GM19193 (cell line): ENCODE data around the gene BICD2.

Source experiments
- POLR2A ChIP-seq: IDR thresholded peaks from 4 replicates; pipeline ENCODE4 v1.6.1; 2011; ENCODE audit not compliant: insufficient read depth, insufficient read length; ENCODE audit errors: extremely low read depth

BICD2 gene

GRCh38 chr9:92759446-92759845 lies 5.2 kb downstream of the BICD2 start:
- no peak for TF ChIP-seq POLR2A

GRCh38 chr9:92756792-92757191 lies 7.8 kb downstream of the BICD2 start:
- TF ChIP-seq POLR2A = no peak

- no peak for TF ChIP-seq POLR2A
Measured at GRCh38 chr9:92754091-92754745, 10.4 kb downstream of the BICD2 start.

- no peak for TF ChIP-seq POLR2A
Measured at GRCh38 chr9:92752812-92753404, 11.7 kb downstream of the BICD2 start.

GRCh38 chr9:92749934-92750315 lies 14.7 kb downstream of the BICD2 start:
- TF ChIP-seq POLR2A = no peak

GRCh38 chr9:92749071-92749933 lies 15.3 kb downstream of the BICD2 start:
- no peak for TF ChIP-seq POLR2A

GRCh38 chr9:92748233-92748497 lies 16.5 kb downstream of the BICD2 start:
- TF ChIP-seq POLR2A = no peak

- TF ChIP-seq POLR2A = no peak
Measured at GRCh38 chr9:92747459-92748232, 17.0 kb downstream of the BICD2 start.

GRCh38 chr9:92746567-92747458 lies 17.8 kb downstream of the BICD2 start:
- no peak for TF ChIP-seq POLR2A

GRCh38 chr9:92745881-92746280 lies 18.8 kb downstream of the BICD2 start:
- no peak for TF ChIP-seq POLR2A

GRCh38 chr9:92745331-92745730 lies 19.3 kb downstream of the BICD2 start:
- no peak for TF ChIP-seq POLR2A

- TF ChIP-seq POLR2A = no peak
Measured at GRCh38 chr9:92740969-92741368, 23.7 kb downstream of the BICD2 start.

- no peak for TF ChIP-seq POLR2A
Measured at GRCh38 chr9:92740446-92740961, 24.1 kb downstream of the BICD2 start.

GRCh38 chr9:92740009-92740408 lies 24.6 kb downstream of the BICD2 start:
- no peak for TF ChIP-seq POLR2A
